Activated naive CD8-positive, alpha-beta T cell treated with anti-CD3 and anti-CD28 coated beads for 36 hours (primary cell): ENCODE results near the gene RESP18. TPM values are rescaled to one million over a fixed set of nuclear protein-coding genes. Genes with fewer than 3 reads are reported as not detected.
"Not testable (repeated sequence)": the region's sequence is repeated elsewhere in the genome, so short reads cannot be mapped to it uniquely, and the experiment has no call there.

Experiments used
- DNase-seq: peaks from one replicate; pipeline ENCODE4 v3.0.0; 2021
- H3K27ac Mint-ChIP-seq: one replicate; pipeline ENCODE4 v1.8.0; 2022; ENCODE audit warnings: mild to moderate bottlenecking, moderate library complexity, mixed read lengths
- H3K27me3 Mint-ChIP-seq: one replicate; pipeline ENCODE4 v1.8.0; 2022; ENCODE audit warnings: mild to moderate bottlenecking, mixed read lengths
- H3K36me3 Mint-ChIP-seq: one replicate; pipeline ENCODE4 v1.8.0; 2021; ENCODE audit warnings: mild to moderate bottlenecking, mixed read lengths
- H3K4me1 Mint-ChIP-seq: one replicate; pipeline ENCODE4 v1.8.0; 2021; ENCODE audit warnings: mixed read lengths
- H3K4me3 Mint-ChIP-seq: one replicate; pipeline ENCODE4 v1.8.0; 2022; ENCODE audit warnings: mild to moderate bottlenecking, moderate library complexity, mixed read lengths
- H3K9me3 Mint-ChIP-seq: one replicate; pipeline ENCODE4 v1.8.0; 2022; ENCODE audit warnings: mixed read lengths
- total RNA-seq, 2 experiments: library from RNA; stranded (reverse); gene quantifications; one replicate each; pipeline ENCODE4 v1.2.3, GENCODE V29; 2021

RESP18 gene
- total RNA-seq, 2 experiments from 2014 or later = not detected

- Mint-ChIP-seq H3K4me3 (no peak overlapping the region), H3K36me3 (no peaks in the 10 kb centered on the region), H3K27me3 (peaks cover 30% of the 10 kb centered on the region), H3K4me1 (no peaks in the 10 kb centered on the region), H3K27ac (no peak overlapping the region), H3K9me3 (no peaks in the 10 kb centered on the region)
- no peak for DNase-seq
Observed at GRCh38 chr2:219344751-219345430, 12.3 kb upstream of the RESP18 start.

GRCh38 chr2:219335373-219335786 lies 2.8 kb upstream of the RESP18 start:
- peaks cover 2% of the 10 kb centered on the region for H3K4me1 Mint-ChIP-seq
- DNase-seq = no peak
- H3K36me3 Mint-ChIP-seq = peaks cover 3% of the 10 kb centered on the region
- no peak overlapping the region for H3K4me3 Mint-ChIP-seq
- no peak overlapping the region for H3K27ac Mint-ChIP-seq
- H3K9me3 Mint-ChIP-seq = peaks cover 13% of the 10 kb centered on the region
- peaks cover 68% of the 10 kb centered on the region for H3K27me3 Mint-ChIP-seq

GRCh38 chr2:219334076-219334475 lies 1.5 kb upstream of the RESP18 start:
- Mint-ChIP-seq H3K9me3 (peaks cover 13% of the 10 kb centered on the region), H3K4me3 (no peak overlapping the region), H3K36me3 (peaks cover 3% of the 10 kb centered on the region), H3K27ac (no peak overlapping the region), H3K4me1 (peaks cover 2% of the 10 kb centered on the region), H3K27me3 (peaks cover 67% of the 10 kb centered on the region)
- DNase-seq = no peak

- Mint-ChIP-seq H3K9me3 (peaks cover 13% of the 10 kb centered on the region), H3K27ac (no peak overlapping the region), H3K4me3 (no peak overlapping the region), H3K36me3 (peaks cover 3% of the 10 kb centered on the region), H3K4me1 (peaks cover 2% of the 10 kb centered on the region), H3K27me3 (peaks cover 69% of the 10 kb centered on the region)
- peak; percentile 33 for DNase-seq
Observed at GRCh38 chr2:219331560-219332213, 857 bp downstream of the RESP18 start.

GRCh38 chr2:219327719-219328118 lies 4.8 kb downstream of the RESP18 start:
- Mint-ChIP-seq H3K4me3 (no peak overlapping the region), H3K36me3 (no peaks in the 10 kb centered on the region), H3K9me3 (peaks cover 3% of the 10 kb centered on the region), H3K27me3 (peaks cover 35% of the 10 kb centered on the region), H3K27ac (no peak overlapping the region), H3K4me1 (peaks cover 2% of the 10 kb centered on the region)
- no peak for DNase-seq

GRCh38 chr2:219325657-219326315 lies 6.8 kb downstream of the RESP18 start:
- peaks cover 16% of the 10 kb centered on the region for H3K27me3 Mint-ChIP-seq

GRCh38 chr2:219325136-219325535 lies 7.4 kb downstream of the RESP18 start:
- Mint-ChIP-seq H3K27me3 (peaks cover 14% of the 10 kb centered on the region), H3K4me3 (no peak overlapping the region)

More at GRCh38 chr2:219325657-219326315, 6.8 kb downstream of the RESP18 start:
- no peaks in the 10 kb centered on the region for H3K9me3 Mint-ChIP-seq
- H3K4me3 Mint-ChIP-seq = no peak overlapping the region
- DNase-seq = no peak
- H3K36me3 Mint-ChIP-seq = no peaks in the 10 kb centered on the region
- H3K27ac Mint-ChIP-seq = no peak overlapping the region
- peaks cover 3% of the 10 kb centered on the region for H3K4me1 Mint-ChIP-seq

GRCh38 chr2:219323434-219323833 lies 9.1 kb downstream of the RESP18 start:
- no peaks in the 10 kb centered on the region for H3K36me3 Mint-ChIP-seq
- DNase-seq = no peak
- H3K27me3 Mint-ChIP-seq = peaks cover 9% of the 10 kb centered on the region
- H3K9me3 Mint-ChIP-seq = no peaks in the 10 kb centered on the region
- no peak overlapping the region for H3K4me3 Mint-ChIP-seq
- peaks cover 3% of the 10 kb centered on the region for H3K4me1 Mint-ChIP-seq
- H3K27ac Mint-ChIP-seq = no peak overlapping the region

More at GRCh38 chr2:219325136-219325535, 7.4 kb downstream of the RESP18 start:
- Mint-ChIP-seq H3K9me3 (no peaks in the 10 kb centered on the region), H3K4me1 (peaks cover 3% of the 10 kb centered on the region), H3K36me3 (no peaks in the 10 kb centered on the region), H3K27ac (no peak overlapping the region)
- no peak for DNase-seq

GRCh38 chr2:219314804-219315468 lies 17.6 kb downstream of the RESP18 start:
- no peak for DNase-seq
- H3K4me3 Mint-ChIP-seq = no peak overlapping the region
- H3K27me3 Mint-ChIP-seq = peaks cover 26% of the 10 kb centered on the region
- peaks cover 2% of the 10 kb centered on the region for H3K9me3 Mint-ChIP-seq
- H3K4me1 Mint-ChIP-seq = peaks cover 3% of the 10 kb centered on the region
- H3K27ac Mint-ChIP-seq = no peak overlapping the region
- no peaks in the 10 kb centered on the region for H3K36me3 Mint-ChIP-seq

- not testable (repeated sequence) for DNase-seq, H3K4me1 Mint-ChIP-seq, H3K27ac Mint-ChIP-seq, H3K4me3 Mint-ChIP-seq, H3K36me3 Mint-ChIP-seq, H3K9me3 Mint-ChIP-seq
- H3K27me3 Mint-ChIP-seq = peaks cover 44% of the 10 kb centered on the region
Observed at GRCh38 chr2:219312683-219313263, 19.8 kb downstream of the RESP18 start.

GRCh38 chr2:219309278-219309677 lies 23.3 kb downstream of the RESP18 start, which contains the start of gene PTPRN:
Gene PTPRN (minus strand): TSS chr2:219309401. CDS start chr2:219309332, 69 bp downstream.
- Mint-ChIP-seq H3K4me1 (peaks cover 8% of the 10 kb centered on the region), H3K4me3 (no peak within 1 kb of the TSS), H3K27ac (no peak within 1 kb of the TSS), H3K9me3 (peaks cover 2% of the 10 kb centered on the region), H3K27me3 (peaks cover 66% of the 10 kb centered on the region), H3K36me3 (no peaks in the 10 kb centered on the region)
- DNase-seq = no peak

- H3K27me3 Mint-ChIP-seq = peaks cover 62% of the 10 kb centered on the region
- H3K27ac Mint-ChIP-seq = no peak overlapping the region
- no peak overlapping the region for H3K4me3 Mint-ChIP-seq
- peak; percentile 74 for DNase-seq
- H3K9me3 Mint-ChIP-seq = no peaks in the 10 kb centered on the region
- peaks cover 5% of the 10 kb centered on the region for H3K4me1 Mint-ChIP-seq
- no peaks in the 10 kb centered on the region for H3K36me3 Mint-ChIP-seq
Observed at GRCh38 chr2:219308142-219309101, 24.1 kb downstream of the RESP18 start.

GRCh38 chr2:219306047-219306446 lies 26.5 kb downstream of the RESP18 start:
- peaks cover 59% of the 10 kb centered on the region for H3K27me3 Mint-ChIP-seq
- no peaks in the 10 kb centered on the region for H3K9me3 Mint-ChIP-seq
- H3K27ac Mint-ChIP-seq = no peak overlapping the region

GRCh38 chr2:219304223-219304622 lies 28.3 kb downstream of the RESP18 start:
- Mint-ChIP-seq H3K27ac (no peak overlapping the region), H3K4me1 (peaks cover 5% of the 10 kb centered on the region), H3K27me3 (peaks cover 51% of the 10 kb centered on the region), H3K36me3 (no peaks in the 10 kb centered on the region), H3K4me3 (no peak overlapping the region), H3K9me3 (no peaks in the 10 kb centered on the region)
- DNase-seq = no peak

More at GRCh38 chr2:219306047-219306446, 26.5 kb downstream of the RESP18 start:
- peaks cover 5% of the 10 kb centered on the region for H3K4me1 Mint-ChIP-seq
- DNase-seq = no peak
- no peaks in the 10 kb centered on the region for H3K36me3 Mint-ChIP-seq
- H3K4me3 Mint-ChIP-seq = no peak overlapping the region
